GM23338 (cell line): Measurements from ENCODE around the gene IRX5. TPM values are rescaled to one million over a fixed set of nuclear protein-coding genes. Genes with fewer than 3 reads are reported as not detected.

Experiments
- ATAC-seq: fragments of 200-7000 bp; cut with Tn5 transposase; 3 replicates; pipeline ENCODE4 v1.9.1; 2020
- DNase-seq: peaks from one replicate; pipeline ENCODE4 v3.0.0-alpha.2; 2015; ENCODE audit warnings: low spot score
- H2AFZ ChIP-seq: fragments of 200-600 bp; sonication (generic); 2 replicates; pipeline ENCODE4 v1.8.0; 2016; ENCODE audit warnings: antibody characterized with exemption, mild to moderate bottlenecking, moderate library complexity
- H3F3A ChIP-seq: fragments of 200-600 bp; sonication (generic); replicated peaks from 2 replicates; pipeline ENCODE4 v1.8.0; 2017; ENCODE audit warnings: antibody characterized with exemption, mixed run types, low read depth
- H3K27ac ChIP-seq: fragments of 200-600 bp; sonication (generic); 2 replicates; pipeline ENCODE4 v1.6.1; 2016; ENCODE audit warnings: low read depth
- H3K27me3 ChIP-seq: fragments of 200-600 bp; sonication (generic); 2 replicates; pipeline ENCODE4 v1.8.0; 2016; ENCODE audit warnings: mild to moderate bottlenecking, mixed run types, moderate library complexity; ENCODE audit not compliant: insufficient read depth
- H3K36me3 ChIP-seq: fragments of 200-600 bp; sonication (generic); 2 replicates; pipeline ENCODE4 v1.8.0; 2016; ENCODE audit warnings: mild to moderate bottlenecking; ENCODE audit not compliant: insufficient read depth
- H3K4me1 ChIP-seq: fragments of 200-600 bp; sonication (generic); 2 replicates; pipeline ENCODE4 v1.8.0; 2016; ENCODE audit warnings: mild to moderate bottlenecking, moderate library complexity; ENCODE audit not compliant: insufficient read depth
- H3K4me2 ChIP-seq: fragments of 200-600 bp; sonication (generic); 2 replicates; pipeline ENCODE4 v1.7.1; 2017; ENCODE audit warnings: mixed run types
- H3K4me3 ChIP-seq: fragments of 200-600 bp; sonication (generic); 2 replicates; pipeline ENCODE4 v1.6.1; 2016; ENCODE audit warnings: mixed run types
- H3K79me2 ChIP-seq: fragments of 200-600 bp; sonication (generic); replicated peaks from 2 replicates; pipeline ENCODE4 v1.8.0; 2017; ENCODE audit warnings: mild to moderate bottlenecking; ENCODE audit not compliant: insufficient read depth
- H3K9me2 ChIP-seq: fragments of 200-600 bp; sonication (generic); 2 replicates; pipeline ENCODE4 v1.8.0; 2017; ENCODE audit not compliant: insufficient read depth
- H4K20me1 ChIP-seq: fragments of 200-600 bp; sonication (generic); replicated peaks from 2 replicates; pipeline ENCODE4 v1.8.0; 2017; ENCODE audit warnings: mild to moderate bottlenecking; ENCODE audit not compliant: insufficient read depth
- H3K27ac Mint-ChIP-seq: 2 replicates; pipeline ENCODE4 v1.8.0; 2020; ENCODE audit warnings: inconsistent platforms, mild to moderate bottlenecking, moderate library complexity, mixed read lengths
- H3K27me3 Mint-ChIP-seq: 3 replicates; pipeline ENCODE4 v1.8.0; 2022; ENCODE audit warnings: low read depth, mild to moderate bottlenecking, moderate library complexity, mixed read lengths, inconsistent platforms; ENCODE audit not compliant: insufficient read depth, poor library complexity
- H3K36me3 Mint-ChIP-seq: 3 replicates; pipeline ENCODE4 v1.8.0; 2021; ENCODE audit warnings: low read depth, mild to moderate bottlenecking, inconsistent platforms, moderate library complexity, mixed read lengths
- H3K4me1 Mint-ChIP-seq: 3 replicates; pipeline ENCODE4 v1.8.0; 2020; ENCODE audit warnings: mild to moderate bottlenecking, inconsistent platforms, mixed read lengths
- H3K4me3 Mint-ChIP-seq: 3 replicates; pipeline ENCODE4 v1.8.0; 2021; ENCODE audit warnings: moderate library complexity, mild to moderate bottlenecking, inconsistent platforms, mixed read lengths
- H3K9me3 Mint-ChIP-seq: 3 replicates; pipeline ENCODE4 v1.8.0; 2020; ENCODE audit warnings: moderate library complexity, mild to moderate bottlenecking, inconsistent platforms, mixed read lengths
- CTCF ChIP-seq, 2 experiments: fragments of 200-600 bp in 1 of 2; sonication (generic) in 1 of 2; conservative IDR thresholded peaks; 2 replicates each; pipeline versions ENCODE4 v1.5.1 to v1.6.1; 2016 to 2017; ENCODE audit warnings: antibody characterized with exemption in 2 of 2, low read depth in 2 of 2, mild to moderate bottlenecking in 2 of 2, moderate library complexity in 1 of 2
- ETS1 ChIP-seq: IDR thresholded peaks from 2 replicates; pipeline ENCODE4 v1.6.1; 2016; ENCODE audit warnings: antibody characterized with exemption
- ZNF331 ChIP-seq: fragments of 250-450 bp; sonication (Bioruptor Pico); IDR thresholded peaks from 2 replicates; pipeline ENCODE4 v1.5.0; 2020; ENCODE audit warnings: low read depth, mild to moderate bottlenecking, moderate library complexity
- ZNF462 ChIP-seq: fragments of 250-450 bp; sonication (Bioruptor Pico); IDR thresholded peaks from 2 replicates; pipeline ENCODE4 v1.5.0; 2020; ENCODE audit warnings: mild to moderate bottlenecking, moderate library complexity
- polyA plus RNA-seq: library from polyadenylated mRNA; unstranded; fragments of >200 nt; fragmentation: Nextera tagmentation; extraction: Ambion mirVana; gene quantifications from 2 replicates; pipeline ENCODE4 v1.2.1, GENCODE V29; 2016
- total RNA-seq: library from RNA; depleted of rRNA; stranded (reverse); fragments of >200 nt; shearing (Covaris generic); gene quantifications from 2 replicates; pipeline ENCODE4 v1.2.3, GENCODE V29; 2014

Gene IRX5
- total and polyA plus RNA-seq, 2 experiments from 2014 or later, result 0.07 to 0.39 TPM

- TF ChIP-seq CTCF (conservative IDR thresholded peaks at IDR 0.05; ENCODE audit: low read depth in 2 of 2), result no peak
Measured at GRCh38 chr16:54955757-54956156, 25.1 kb downstream of the IRX5 start (continued).

- Histone ChIP-seq H4K20me1 (no peaks in the 10 kb centered on the region), H3K4me2 (no peak overlapping the region), H3K36me3 (no peaks in the 10 kb centered on the region), H3K27ac (no peak overlapping the region), H3K4me1 (no peaks in the 10 kb centered on the region), H3K27me3 (no peaks in the 10 kb centered on the region), H3K79me2 (no peaks in the 10 kb centered on the region), H3K9me2 (peaks cover 3% of the 10 kb centered on the region; the same call in 1 of the 2 replicates), H3F3A (no peaks in the 10 kb centered on the region), H3K4me3 (no peak overlapping the region), H2AFZ (no peak overlapping the region)
- H3K4me3 Mint-ChIP-seq, result no peak overlapping the region
- DNase-seq (peak; percentile 67), ATAC-seq (no peak; the same call in 2 of the 3 replicates)
- TF ChIP-seq CTCF (conservative IDR thresholded peaks at IDR 0.05; ENCODE audit: low read depth in 2 of 2) (peak; percentile 70 to 72), ETS1 (no peak)
- H3K4me1 Mint-ChIP-seq, result peaks cover 3% of the 10 kb centered on the region
- no peaks in the 10 kb centered on the region for H3K36me3 Mint-ChIP-seq
- no peaks in the 10 kb centered on the region for H3K9me3 Mint-ChIP-seq
- no peak overlapping the region for H3K27ac Mint-ChIP-seq
- no peaks in the 10 kb centered on the region for H3K27me3 Mint-ChIP-seq
Measured at GRCh38 chr16:54957403-54958166, 26.9 kb downstream of the IRX5 start.

- no peak overlapping the region for H3K4me3 Mint-ChIP-seq
- H3K36me3 Mint-ChIP-seq, result no peaks in the 10 kb centered on the region
- Histone ChIP-seq H3K4me3 (no peak overlapping the region), H2AFZ (no peak overlapping the region), H3K27ac (no peak overlapping the region), H3K9me2 (0 out of 2 replicates have a peak, but pooled peaks cover 4% of the 10 kb centered on the region), H3K4me2 (no peak overlapping the region), H3K79me2 (no peaks in the 10 kb centered on the region), H4K20me1 (no peaks in the 10 kb centered on the region), H3K36me3 (no peaks in the 10 kb centered on the region), H3K27me3 (no peaks in the 10 kb centered on the region), H3F3A (no peaks in the 10 kb centered on the region), H3K4me1 (no peaks in the 10 kb centered on the region)
- H3K27ac Mint-ChIP-seq, result no peak overlapping the region
- H3K4me1 Mint-ChIP-seq, result peaks cover 8% of the 10 kb centered on the region
- H3K9me3 Mint-ChIP-seq, result no peaks in the 10 kb centered on the region
- H3K27me3 Mint-ChIP-seq, result no peaks in the 10 kb centered on the region
- DNase-seq, result no peak
- no peak for ATAC-seq
- TF ChIP-seq ZNF462 (no peak), ZNF331 (CRISPR knock-in tag) (no peak)
Measured at GRCh38 chr16:54962045-54962444, 31.4 kb downstream of the IRX5 start.
